OCI-LY1 (cell line): ENCODE measurements around the gene ELOVL6.

ENCODE experiments used
- H2AFZ ChIP-seq: fragments of 200-600 bp; sonication (generic), shearing (Covaris generic); 2 replicates; pipeline ENCODE4 v1.6.0; 2014; ENCODE audit warnings: antibody characterized with exemption, mild to moderate bottlenecking, low read length
- H3F3A ChIP-seq: fragments of 200-600 bp; sonication (generic), shearing (Covaris generic); 2 replicates; pipeline ENCODE4 v1.6.0; 2014; ENCODE audit warnings: mild to moderate bottlenecking, antibody characterized with exemption, low read length, moderate library complexity; ENCODE audit not compliant: insufficient read depth
- H3K27ac ChIP-seq: fragments of 200-600 bp; sonication (generic); 2 replicates; pipeline ENCODE4 v1.5.1; 2014; ENCODE audit warnings: low read length, mixed run types, mild to moderate bottlenecking, low read depth; ENCODE audit not compliant: poor library complexity, severe bottlenecking
- H3K27me3 ChIP-seq: fragments of 200-600 bp; sonication (generic); 2 replicates; pipeline ENCODE4 v1.6.0; 2014; ENCODE audit warnings: antibody characterized with exemption, mild to moderate bottlenecking, low read length, moderate library complexity; ENCODE audit not compliant: insufficient read depth
- H3K36me3 ChIP-seq: fragments of 200-600 bp; sonication (generic); 2 replicates; pipeline ENCODE4 v1.6.1; 2014; ENCODE audit warnings: mild to moderate bottlenecking, antibody characterized with exemption, low read length, moderate library complexity, mixed read lengths; ENCODE audit not compliant: insufficient read depth
- H3K4me1 ChIP-seq: fragments of 200-600 bp; sonication (generic); 2 replicates; pipeline ENCODE4 v1.5.1; 2014; ENCODE audit warnings: mild to moderate bottlenecking, low read length, moderate library complexity; ENCODE audit not compliant: insufficient read depth, severe bottlenecking
- H3K4me2 ChIP-seq: fragments of 200-600 bp; sonication (generic), shearing (Covaris generic); 2 replicates; pipeline ENCODE4 v1.6.1; 2014; ENCODE audit warnings: low read length
- H3K4me3 ChIP-seq: fragments of 200-600 bp; sonication (generic); 2 replicates; pipeline ENCODE4 v1.5.1; 2014; ENCODE audit warnings: low read length, low read depth, mild to moderate bottlenecking, mixed read lengths; ENCODE audit not compliant: poor library complexity, severe bottlenecking
- H3K79me2 ChIP-seq: fragments of 200-600 bp; shearing (Covaris generic); 2 replicates; pipeline ENCODE4 v1.6.1; 2016; ENCODE audit warnings: mixed run types, low read length, mixed read lengths; ENCODE audit not compliant: insufficient read depth
- H3K9ac ChIP-seq: fragments of 200-600 bp; sonication (generic), shearing (Covaris generic); 2 replicates; pipeline ENCODE4 v1.6.1; 2014; ENCODE audit warnings: mild to moderate bottlenecking, low read length, mixed read lengths
- H3K9me2 ChIP-seq: fragments of 200-600 bp; sonication (generic), shearing (Covaris generic); 2 replicates; pipeline ENCODE4 v1.6.1; 2014; ENCODE audit warnings: low read depth, mild to moderate bottlenecking, low read length, mixed read lengths
- H3K9me3 ChIP-seq: fragments of 200-600 bp; shearing (Covaris generic); 2 replicates; pipeline ENCODE4 v1.6.1; 2014; ENCODE audit warnings: low read length, mixed read lengths
- H4K20me1 ChIP-seq: fragments of 200-600 bp; sonication (generic), shearing (Covaris generic); 2 replicates; pipeline ENCODE4 v1.6.0; 2016; ENCODE audit warnings: mild to moderate bottlenecking, low read length; ENCODE audit not compliant: insufficient read depth
- CTCF ChIP-seq: fragments of 200-600 bp; sonication (generic), shearing (Covaris generic); IDR thresholded peaks from 2 replicates; pipeline ENCODE4 v1.5.1; 2017; ENCODE audit warnings: mild to moderate bottlenecking, antibody characterized with exemption, low read length, moderate library complexity, mixed read lengths
- EZH2 ChIP-seq: fragments of 200-600 bp; sonication (generic), shearing (Covaris generic); IDR thresholded peaks from 2 replicates; pipeline ENCODE4 v1.8.0; 2017; ENCODE audit warnings: borderline replicate concordance, mixed run types, mild to moderate bottlenecking, antibody characterized with exemption, low read length, moderate library complexity, mixed read lengths

Gene ELOVL6

GRCh38 chr4:110181890-110182289, 16.5 kb downstream of the ELOVL6 start:
- Histone ChIP-seq H3F3A (no peaks in the 10 kb centered on the region), H3K79me2 (peaks cover 9% of the 10 kb centered on the region), H3K9me2 (no peaks in the 10 kb centered on the region), H3K9me3 (no peaks in the 10 kb centered on the region), H2AFZ (no peak overlapping the region), H3K4me3 (no peak overlapping the region), H4K20me1 (no peaks in the 10 kb centered on the region), H3K27me3 (no peaks in the 10 kb centered on the region), H3K4me1 (peaks cover 24% of the 10 kb centered on the region), H3K36me3 (peaks cover 77% of the 10 kb centered on the region), H3K9ac (no peak overlapping the region), H3K27ac (no peak overlapping the region), H3K4me2 (no peak overlapping the region)
- TF ChIP-seq EZH2 (no peak), CTCF (no peak)

- Histone ChIP-seq H3K9me2 (no peaks in the 10 kb centered on the region), H3K4me3 (no peak overlapping the region), H3K79me2 (peaks cover 6% of the 10 kb centered on the region), H4K20me1 (no peaks in the 10 kb centered on the region), H3K4me2 (no peak overlapping the region), H3K27me3 (no peaks in the 10 kb centered on the region), H3K27ac (no peak overlapping the region), H3K9me3 (no peaks in the 10 kb centered on the region), H3K9ac (no peak overlapping the region), H3F3A (no peaks in the 10 kb centered on the region), H3K36me3 (peaks cover 65% of the 10 kb centered on the region), H3K4me1 (no peaks in the 10 kb centered on the region), H2AFZ (no peak overlapping the region)
- no peak for TF ChIP-seq EZH2
- no peak for TF ChIP-seq CTCF
These were observed 22.8 kb downstream of the ELOVL6 start for GRCh38 chr4:110175634-110176033.

- no peak overlapping the region for H3K27ac ChIP-seq
- no peaks in the 10 kb centered on the region for H3K27me3 ChIP-seq
- no peak overlapping the region for H2AFZ ChIP-seq
- no peak overlapping the region for H3K4me2 ChIP-seq
- H3K9me3 ChIP-seq = no peaks in the 10 kb centered on the region
- H3K4me1 ChIP-seq = no peaks in the 10 kb centered on the region
- no peak overlapping the region for H3K9ac ChIP-seq
- H3K36me3 ChIP-seq = peaks cover 56% of the 10 kb centered on the region
- H3K9me2 ChIP-seq = no peaks in the 10 kb centered on the region
- no peaks in the 10 kb centered on the region for H3K79me2 ChIP-seq
- H3K4me3 ChIP-seq = no peak overlapping the region
- TF ChIP-seq CTCF (no peak), EZH2 (no peak)
- no peaks in the 10 kb centered on the region for H3F3A ChIP-seq
- H4K20me1 ChIP-seq = no peaks in the 10 kb centered on the region
These were observed 25.4 kb downstream of the ELOVL6 start for GRCh38 chr4:110172972-110173371.
